Measurements from ENCODE around the gene REXO4.

DNA sequence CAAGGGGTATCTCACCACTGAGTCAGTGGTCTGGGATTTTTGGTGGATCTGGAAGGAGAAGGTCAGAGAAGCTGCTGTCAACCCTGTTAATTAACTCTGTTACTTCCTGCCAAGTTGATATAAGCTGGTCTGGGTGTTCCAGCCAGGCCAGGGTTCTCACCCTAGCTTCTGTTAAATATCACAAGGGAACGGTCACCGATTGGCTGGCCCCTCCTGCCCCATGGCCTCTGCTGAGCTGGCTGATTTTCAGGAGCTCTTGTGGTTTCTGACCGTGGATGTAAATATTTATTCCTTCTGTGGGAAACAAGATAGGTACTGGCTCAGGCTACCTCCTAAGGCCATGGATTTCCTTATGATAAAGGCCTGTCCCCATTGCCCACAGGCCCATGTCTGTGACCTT lies 5.4 kb upstream of the REXO4 start:
- TF ChIP-seq, protein P1, sequence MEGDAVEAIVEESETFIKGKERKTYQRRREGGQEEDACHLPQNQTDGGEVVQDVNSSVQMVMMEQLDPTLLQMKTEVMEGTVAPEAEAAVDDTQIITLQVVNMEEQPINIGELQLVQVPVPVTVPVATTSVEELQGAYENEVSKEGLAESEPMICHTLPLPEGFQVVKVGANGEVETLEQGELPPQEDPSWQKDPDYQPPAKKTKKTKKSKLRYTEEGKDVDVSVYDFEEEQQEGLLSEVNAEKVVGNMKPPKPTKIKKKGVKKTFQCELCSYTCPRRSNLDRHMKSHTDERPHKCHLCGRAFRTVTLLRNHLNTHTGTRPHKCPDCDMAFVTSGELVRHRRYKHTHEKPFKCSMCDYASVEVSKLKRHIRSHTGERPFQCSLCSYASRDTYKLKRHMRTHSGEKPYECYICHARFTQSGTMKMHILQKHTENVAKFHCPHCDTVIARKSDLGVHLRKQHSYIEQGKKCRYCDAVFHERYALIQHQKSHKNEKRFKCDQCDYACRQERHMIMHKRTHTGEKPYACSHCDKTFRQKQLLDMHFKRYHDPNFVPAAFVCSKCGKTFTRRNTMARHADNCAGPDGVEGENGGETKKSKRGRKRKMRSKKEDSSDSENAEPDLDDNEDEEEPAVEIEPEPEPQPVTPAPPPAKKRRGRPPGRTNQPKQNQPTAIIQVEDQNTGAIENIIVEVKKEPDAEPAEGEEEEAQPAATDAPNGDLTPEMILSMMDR (conservative IDR thresholded peaks at IDR 0.05; ENCODE audit: low read length) = no peak
- TF ChIP-seq EZH2phosphoT487 (IDR thresholded peaks at IDR 0.05; ENCODE audit: borderline replicate concordance, low read depth, low read length) = no peak
